ENCODE measurements around the gene LSM3.

Gene LSM3

DNA sequence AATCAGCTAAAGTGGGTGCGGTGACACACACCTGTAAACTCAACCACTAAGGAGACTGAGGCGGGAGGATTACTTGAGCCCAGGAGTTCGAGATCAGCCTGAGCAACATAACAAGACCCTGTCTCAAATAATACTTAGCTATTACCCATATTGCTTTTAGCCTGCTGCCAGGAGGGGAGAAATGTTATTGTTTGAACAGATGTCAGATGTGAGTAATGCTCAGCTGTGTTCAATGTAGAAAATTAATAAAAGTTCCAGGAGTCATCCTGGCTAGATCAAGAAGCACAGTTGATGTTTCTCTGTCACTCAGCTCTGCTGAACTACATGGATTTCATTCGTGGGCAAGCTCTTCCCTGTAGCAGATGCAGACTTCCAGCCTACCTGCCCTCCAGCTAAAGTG lies 22.2 kb downstream of the LSM3 start:
- no peak for DNase-seq (ENCODE audit: low spot score)

DNA sequence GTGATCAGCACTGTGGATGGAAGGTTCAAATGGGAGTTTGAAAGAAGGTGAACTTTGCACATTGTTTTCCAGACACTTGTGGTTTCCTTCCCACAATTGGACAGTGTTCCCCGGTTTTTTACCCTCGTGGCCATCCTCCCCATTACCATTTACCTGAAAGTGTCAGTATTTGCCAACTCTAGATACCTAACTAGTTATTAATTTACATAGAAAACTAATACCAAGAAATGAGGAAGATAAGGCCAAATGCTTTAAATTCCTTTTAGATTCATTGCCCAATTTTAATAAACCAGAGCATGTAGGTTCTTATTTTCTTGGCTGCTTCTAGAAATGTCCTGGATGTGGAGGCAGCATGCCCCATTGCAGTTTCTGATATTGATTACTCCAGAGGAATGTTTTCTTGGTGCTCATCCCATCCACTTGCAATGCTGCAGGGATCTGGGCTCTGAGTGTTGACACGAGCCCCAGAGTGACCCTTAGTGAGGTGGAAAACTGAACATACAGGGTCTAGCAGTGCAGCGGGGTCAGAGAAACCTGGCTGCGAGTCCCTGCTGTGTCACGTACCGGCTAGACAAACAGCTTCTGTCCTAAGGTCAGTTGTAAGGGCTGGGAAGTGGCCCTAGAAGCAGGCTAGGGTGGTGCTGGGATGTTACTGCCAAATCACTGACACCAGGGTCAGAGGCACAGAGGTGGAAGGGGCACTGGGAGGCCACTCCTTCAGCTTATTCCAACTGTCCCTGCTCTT lies 23.5 kb downstream of the LSM3 start:
- DNase-seq (ENCODE audit: low spot score), result no peak

DNA sequence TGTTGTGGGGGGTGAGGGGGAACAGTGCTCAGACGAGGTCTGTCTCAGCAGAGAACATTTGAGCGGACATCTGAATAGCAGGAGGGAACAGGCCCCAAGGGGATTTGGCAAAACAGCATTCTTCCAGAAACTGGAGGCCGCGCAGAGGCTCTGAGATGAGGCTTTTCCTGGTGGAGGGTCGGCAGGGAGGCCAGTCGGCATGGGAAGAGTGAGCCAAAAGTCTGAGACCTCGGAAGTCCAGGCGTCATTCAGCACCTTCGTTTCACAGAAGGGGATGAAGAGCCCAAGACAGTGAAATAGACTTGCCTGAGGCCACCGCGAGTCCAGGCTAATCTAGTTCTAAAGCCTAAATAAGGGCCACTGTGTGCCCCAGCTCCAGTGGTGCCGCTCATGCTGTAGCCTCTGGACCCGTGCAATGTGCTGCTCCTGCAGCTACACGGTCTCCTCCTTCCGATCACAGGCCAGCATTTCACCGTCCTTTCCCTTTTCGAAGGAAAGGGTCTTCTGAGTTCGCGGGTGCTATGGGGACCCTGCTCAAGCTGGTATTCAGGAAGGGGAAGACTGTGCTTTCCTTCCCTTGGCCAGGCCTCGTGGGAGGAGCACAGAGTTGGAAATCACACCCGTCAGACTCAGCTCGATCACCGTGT lies 24.4 kb downstream of the LSM3 start:
- no peak for DNase-seq (ENCODE audit: low spot score)

DNA sequence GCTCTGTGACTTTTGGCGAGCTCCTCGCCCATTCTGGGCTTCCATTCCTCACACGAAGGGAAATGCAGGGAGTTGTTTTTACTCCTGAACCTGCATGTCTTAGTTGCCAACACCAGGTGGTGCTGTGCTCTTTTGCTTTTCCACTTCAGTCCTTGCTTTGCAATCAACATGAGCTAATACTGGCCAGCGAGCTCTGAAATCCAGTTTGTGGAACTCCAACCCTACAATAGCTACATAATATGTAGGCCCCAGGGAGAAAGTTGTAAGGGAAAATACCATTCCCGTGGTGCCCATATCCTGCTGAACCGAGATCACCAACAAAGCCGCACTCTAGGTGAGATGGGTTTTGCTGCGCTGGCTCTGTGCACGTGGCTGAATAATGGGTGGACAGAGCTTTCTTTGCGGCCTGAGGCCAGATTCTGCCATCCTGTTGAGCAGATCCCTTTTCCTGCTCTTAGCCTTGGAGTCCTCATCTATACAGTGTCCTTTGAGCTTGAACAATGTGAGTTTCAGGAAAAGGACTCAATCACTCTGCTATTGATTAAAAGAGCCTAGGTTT lies 25.0 kb downstream of the LSM3 start:
- DNase-seq (ENCODE audit: low spot score), result peak; percentile 51

DNA sequence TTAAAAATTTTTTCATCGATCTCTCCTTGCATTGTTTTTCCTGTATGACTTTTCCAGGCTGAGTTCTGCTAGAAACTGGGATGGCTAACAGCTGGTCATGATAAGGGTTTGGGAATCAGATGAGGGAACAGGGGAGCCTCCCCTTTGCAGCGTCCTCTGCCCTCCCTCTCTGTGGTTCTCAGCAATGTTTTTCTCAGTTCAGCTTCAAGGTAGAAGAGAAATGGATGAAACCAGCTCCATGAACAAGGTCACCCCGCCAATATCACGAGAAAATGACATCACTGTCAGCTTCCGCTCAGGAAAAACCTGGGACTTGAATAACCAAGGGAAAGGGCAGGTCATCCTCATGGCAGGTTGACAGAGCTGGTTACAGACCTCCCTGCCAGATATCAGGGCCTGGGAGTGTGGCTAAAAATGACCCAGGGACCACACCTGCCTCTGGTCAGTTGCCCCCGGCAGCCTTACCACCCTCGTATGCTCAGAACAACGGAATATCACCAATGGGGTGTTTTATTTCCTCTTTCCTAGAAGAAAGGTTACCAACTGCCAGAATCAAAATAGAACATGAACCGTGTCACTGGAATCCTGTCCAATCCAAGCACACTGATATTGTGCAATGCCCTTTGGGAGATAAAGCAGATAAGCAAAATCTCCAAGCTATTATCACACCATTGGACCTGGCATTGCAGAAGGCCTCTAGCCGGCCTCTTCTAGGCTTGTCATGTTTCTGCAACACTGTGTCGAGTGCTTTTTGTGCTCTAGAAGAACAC lies 26.1 kb downstream of the LSM3 start:
- DNase-seq (ENCODE audit: low spot score), result no peak

DNA sequence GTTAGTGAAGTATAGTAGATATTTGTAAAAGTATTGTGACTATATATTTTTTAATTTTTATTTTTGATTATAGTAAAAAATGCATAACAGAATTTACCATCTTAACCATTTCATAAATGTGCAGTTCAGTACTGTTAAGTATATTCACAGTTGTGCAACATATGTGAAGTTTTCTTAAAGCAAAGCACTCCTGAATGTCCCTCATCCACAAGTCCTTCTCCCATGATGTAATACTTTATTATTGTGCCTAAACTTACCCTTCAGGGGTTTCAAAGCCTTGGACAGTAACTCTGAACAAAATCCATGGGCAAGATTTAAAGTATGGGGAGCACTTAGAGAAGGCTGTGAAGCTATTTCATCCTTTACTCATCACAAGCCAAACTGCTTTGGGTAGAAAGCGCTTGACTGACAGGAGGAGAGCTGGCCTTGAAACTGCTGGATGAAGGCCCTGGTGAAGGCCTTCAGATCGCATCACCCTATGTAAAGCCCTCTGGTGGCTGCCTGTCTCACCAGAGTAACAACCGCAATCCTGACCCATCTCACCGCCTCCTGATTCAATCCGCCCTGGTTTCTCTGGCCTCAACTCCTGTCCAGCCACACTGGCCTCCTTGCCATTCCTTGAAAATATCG lies 28.0 kb downstream of the LSM3 start:
- DNase-seq (ENCODE audit: low spot score), result no peak

DNA sequence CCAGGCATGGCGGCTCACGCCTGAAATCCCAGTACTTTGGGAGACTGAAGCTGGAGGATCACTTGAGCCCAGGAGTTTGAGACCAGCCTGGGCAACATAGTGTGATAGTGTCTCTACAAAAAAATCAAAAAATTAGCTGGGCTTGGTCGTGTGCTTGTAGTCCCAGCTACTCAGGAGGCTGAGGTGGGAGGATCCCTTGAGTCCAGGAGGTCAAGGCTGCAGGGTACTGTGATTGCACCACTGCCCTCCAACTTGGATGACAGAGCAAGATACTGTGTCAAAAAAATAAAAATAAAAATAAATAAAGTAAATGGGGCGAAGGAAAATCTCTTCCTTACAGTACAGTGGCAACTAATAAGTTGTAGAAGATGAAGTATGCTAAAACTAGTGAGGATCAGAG lies 29.6 kb downstream of the LSM3 start:
- DNase-seq (ENCODE audit: low spot score), result no peak

DNA sequence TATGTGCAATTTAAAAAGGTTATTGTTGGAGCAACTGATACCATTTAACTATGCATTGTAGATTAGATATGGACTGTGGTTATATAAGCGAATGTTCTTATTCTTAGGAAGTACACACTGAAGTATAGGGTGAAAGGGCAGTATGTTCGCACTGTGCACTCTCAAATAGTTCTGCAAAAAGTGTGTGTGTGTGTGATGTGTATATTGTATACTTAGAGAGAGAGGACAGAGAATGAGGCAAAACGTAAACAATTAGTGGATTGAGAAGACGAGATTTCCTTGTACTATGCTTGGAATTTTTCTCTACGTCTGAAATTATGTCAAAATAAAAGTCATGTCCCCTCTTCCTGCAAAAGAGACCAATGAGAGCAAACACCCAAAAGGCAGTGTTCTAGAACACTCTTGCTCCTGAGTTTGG lies 30.4 kb downstream of the LSM3 start:
- no peak for DNase-seq (ENCODE audit: low spot score)

DNA sequence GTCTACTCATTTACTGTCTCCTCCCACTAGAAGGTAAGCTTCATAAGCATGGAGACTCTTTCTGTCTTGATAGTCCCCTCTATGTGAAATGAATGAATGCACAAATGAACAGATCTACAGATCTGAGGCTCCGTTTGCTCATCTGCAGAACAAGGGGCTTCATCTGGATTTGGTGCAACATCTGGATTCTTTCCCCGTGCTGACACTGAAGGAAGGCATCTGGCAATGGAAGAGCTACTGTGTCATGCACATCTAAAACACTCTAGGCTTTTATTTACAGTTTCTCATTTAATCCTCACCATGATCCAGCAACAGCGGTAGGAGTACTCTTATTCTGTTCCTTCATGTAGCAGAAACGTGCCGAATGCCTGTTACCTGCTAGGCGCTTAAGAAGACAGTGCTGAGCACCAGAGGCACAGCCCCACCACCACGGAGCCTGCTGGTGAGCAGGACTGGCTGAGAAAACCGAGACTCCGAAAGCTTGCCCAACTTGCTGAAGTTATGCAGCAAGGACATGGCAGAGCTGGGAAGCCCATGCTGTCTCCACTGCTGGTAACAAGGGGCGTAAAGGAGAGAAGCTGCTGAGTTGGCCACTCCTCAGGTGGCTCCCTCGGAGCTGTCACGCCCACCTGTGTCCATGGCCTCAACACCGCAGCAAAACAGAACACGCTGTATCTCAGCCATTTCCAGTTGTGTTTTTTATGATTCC lies 31.1 kb downstream of the LSM3 start:
- DNase-seq (ENCODE audit: low spot score), result no peak

DNA sequence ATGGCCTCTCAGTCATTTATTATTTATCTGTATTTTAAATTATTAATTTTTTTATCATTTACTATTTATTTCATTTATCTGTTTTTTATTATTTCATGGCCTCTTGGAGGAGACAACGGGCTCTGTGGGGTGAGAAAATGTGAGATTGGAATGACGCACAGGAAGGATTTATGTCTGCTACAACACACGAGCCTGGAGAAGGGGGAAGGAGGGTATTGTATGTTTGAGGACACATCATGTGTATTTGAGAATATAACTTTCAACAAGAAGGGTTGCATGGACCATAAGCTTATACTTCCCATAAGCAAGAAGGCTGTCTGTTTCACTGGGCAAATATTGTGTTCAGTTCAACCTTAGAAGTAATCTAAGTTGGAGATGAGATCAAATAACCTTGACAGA lies 31.7 kb downstream of the LSM3 start:
- no peak for DNase-seq (ENCODE audit: low spot score)

DNA sequence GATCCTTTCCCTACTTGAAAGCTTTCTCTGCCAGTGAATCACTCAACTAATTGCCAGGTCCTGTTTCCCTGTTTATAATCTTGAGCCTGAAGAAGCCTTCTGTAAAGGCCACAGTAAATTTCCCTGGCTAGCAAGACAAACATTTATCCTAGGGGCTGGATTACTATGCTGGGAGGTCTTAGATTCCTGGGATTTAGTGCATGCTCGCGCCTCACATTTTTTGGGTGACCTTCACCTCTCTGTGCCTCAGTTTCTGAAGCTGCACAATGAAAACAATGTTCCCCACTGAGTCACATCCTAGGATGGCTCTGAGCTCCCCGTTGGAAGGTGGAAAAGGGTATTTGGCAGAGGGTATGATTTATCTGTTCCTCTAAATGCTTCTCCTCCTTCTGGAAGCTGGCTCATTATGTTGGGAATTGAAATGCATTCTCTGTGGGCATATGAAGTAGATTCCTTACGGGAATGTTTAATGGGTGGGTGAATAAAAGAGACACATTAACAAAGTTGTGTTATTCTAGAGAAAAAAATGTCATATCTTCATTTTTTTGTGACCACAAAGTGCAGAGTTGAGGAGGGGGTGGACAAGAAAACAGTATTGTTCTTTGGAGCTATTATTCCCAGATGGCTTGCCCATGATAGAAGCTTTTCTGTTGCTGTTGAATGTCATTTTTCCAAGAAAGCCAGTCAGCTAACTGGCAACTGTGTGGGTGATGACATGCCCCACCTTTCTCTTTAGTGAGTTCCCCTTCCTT lies 32.4 kb downstream of the LSM3 start:
- no peak for DNase-seq (ENCODE audit: low spot score)

DNA sequence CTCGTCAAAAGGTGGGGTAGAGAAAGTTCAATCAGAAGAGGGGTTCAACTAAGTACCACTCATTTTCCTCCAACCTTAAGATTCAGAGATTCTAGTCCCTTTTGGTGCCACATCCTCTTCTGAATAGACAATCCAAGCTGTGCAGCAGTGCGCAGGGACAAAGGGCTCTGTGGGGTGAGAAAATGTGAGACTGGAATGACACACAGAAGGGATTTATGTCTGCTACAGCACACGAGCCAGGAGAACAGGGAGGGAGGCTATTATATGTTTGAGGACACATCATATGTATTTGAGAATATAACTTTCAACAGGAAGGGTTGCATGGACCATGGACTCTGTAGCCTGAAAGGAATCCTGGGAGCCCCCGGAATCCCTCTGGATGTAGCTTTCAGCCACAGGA lies 33.0 kb downstream of the LSM3 start:
- no peak for DNase-seq (ENCODE audit: low spot score)

DNA sequence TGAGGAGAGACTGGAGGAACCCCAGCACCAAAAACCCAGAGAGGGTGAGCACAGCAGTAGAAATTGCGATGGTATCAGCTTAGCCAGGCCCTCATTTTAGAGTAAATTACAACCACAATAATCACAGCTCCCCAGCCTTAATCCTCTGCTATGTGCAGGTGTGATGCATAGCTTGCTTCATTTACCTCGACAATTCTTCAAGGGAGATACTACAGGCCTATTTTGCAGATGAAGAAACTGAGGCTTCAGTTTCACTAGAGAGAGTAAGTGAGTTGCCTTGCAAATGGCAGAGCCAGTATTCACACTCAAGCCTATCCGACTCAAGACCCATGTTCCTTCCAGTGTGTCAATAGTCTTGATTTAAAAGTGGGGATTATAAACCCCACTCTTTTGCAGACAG lies 33.4 kb downstream of the LSM3 start:
- no peak for DNase-seq (ENCODE audit: low spot score)

DNA sequence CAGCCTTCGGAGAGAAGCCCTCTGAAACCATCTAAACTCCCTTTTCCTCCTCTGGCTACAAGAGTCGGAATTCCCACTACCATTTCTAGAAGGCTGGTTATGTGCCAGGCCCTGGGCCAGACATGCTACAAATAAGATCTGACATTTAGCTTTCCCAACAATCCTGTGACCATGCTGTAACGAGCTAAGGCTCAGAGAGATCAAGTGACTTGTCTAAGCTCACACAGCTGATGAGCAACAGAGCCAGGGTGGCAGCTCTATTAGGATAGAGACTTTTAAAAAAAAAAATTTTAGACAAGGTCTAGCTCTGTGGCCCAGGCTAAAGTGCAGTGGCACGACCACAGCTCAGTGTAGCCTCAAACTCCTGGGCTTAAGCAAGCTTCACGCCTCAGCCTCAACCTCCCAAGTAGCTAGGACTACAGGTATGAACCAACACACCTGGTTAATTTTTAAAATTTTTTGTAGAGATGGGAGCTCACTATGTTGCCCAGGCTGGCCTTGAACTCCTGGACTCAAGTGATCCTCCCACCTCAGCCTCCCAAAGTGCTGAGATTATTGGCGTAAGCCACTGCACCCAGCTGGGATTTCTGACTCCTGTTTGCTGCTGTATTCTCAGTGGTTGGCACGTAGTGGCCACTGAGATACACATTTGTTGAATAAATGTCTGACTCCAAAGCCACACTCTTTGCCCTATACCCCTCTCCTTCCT lies 34.6 kb downstream of the LSM3 start:
- no peak for DNase-seq (ENCODE audit: low spot score)

DNA sequence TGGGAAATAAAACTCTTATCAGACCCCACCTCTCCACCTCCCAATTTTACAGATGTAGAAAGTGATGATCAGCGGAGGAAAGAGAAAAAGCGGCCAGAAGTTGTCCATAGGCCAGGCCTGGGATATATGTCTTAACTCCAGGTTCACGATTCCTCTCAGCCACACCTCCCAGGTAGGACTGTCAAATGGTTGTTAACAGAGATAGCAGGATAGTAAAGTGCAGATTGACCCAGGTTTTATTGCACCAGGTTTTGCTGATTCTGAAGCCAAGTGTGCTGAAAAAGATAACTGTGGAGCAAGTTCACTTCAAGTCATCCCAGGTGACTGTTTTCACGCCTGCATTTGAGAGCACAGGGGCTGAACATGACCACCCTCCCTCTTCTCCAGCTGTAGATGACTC lies 36.1 kb downstream of the LSM3 start:
- no peak for DNase-seq (ENCODE audit: low spot score)

DNA sequence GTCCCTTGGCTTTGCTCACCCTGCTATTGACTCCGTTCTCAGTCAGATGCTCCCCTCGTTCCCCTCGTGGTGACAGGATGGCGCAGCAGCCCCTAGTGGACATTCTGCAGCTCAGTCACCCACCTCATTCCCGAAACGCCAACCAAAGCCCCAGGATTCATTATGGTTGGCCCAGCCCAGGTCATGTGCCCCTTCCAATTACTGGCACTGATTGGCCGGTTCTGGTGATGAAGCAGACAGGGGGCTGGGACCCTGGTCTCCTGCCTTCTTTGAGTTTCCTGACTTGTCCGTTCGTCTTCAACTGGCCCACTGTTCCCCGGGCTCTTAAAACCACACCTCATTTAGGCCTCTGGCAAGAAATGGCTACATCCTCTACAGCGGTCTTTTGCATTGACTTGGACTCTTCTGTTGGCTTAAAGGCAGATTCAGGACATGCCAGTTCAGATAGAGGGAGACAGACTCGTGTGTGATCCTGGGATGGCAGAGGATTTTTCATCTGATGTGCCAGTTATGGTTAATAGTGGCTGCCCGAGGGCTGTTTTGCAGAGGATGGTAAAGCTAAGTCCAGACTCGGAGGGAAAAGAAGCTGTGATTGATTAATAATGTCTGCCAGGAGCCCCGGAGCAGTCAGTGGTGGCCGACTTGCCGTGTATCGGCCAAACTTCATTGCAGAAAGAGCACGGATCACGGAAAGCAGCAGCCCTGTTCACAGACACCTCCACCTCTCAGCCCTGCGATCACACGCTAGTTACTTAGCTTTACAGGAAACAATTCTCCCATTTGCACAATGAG lies 37.8 kb downstream of the LSM3 start:
- DNase-seq (ENCODE audit: low spot score), result peak; percentile 14

DNA sequence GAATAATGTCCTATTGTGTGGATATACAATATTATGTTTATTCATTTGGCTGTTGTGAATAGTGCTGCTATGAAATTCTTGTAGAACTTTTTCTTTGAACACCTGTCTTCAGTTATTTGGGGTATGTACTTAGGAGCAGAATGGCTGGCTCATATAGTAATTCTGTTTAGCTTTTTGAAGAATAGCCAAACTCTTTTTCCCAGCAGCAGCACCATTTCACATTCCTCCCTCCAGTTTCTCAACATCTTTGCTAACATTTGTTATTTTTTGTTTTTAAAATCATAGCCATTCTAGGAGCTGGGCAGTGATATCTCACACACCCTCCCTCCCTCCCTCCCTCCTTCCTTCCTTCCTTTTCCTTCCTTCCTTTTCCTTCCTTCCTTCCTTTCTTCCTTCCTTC lies 39.7 kb downstream of the LSM3 start:
- no peak for DNase-seq (ENCODE audit: low spot score)

DNA sequence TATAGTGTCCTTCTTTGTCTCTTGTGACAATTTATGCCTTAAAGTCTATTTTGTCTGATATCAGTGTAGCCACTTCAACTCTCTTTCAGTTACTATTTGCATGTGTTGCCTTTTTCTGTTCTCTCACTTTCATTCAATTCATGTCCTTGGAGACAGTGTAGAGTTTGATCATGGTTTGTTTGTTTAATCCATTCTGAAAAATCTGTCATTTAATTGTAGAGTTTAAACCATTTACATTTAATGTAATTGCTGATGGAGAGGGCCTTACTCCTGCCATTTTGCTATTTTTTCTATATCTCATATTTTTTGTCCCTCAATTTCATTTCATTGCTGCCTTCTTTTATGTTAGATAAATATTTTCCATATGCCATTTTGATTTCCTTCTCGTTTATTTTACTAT lies 42.3 kb downstream of the LSM3 start:
- DNase-seq (ENCODE audit: low spot score), result no peak

DNA sequence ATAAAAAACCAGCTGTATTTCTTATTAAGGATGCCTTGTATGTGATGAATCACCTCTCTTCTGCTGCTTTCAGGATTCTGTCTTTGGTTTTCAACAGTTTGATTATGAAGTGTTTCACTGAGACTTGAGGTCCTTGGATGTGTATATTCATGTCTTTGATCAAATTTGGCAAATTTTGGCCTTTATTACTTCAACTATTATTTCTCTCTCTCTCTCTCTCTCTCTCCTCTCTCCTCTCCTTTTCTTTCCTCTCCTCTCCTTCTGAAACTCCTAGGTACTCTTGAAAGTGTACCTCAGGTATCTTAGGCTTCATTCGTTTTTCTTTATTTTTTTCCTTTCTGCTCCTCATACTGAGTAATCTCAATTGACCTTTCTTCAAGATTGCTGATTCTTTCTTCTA lies 43.3 kb downstream of the LSM3 start:
- no peak for DNase-seq (ENCODE audit: low spot score)

DNA sequence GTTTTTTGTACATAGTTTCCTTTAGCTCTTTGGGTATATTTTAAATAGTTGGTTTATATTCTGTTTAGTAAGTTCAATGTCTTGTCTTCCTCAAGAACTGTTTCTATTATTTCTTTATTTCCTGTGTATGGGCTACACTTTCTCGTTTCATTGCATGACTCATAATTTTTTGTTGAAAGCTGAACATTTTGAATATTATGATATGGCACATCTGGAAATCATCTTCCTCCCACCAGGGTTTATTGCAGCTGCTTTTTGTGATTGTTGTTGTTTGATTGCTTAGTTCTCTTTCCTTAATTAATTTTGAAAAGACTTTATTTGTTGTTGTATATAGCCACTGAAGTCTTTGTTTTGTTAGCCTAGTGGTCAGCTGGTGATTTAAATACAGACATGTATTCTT lies 43.8 kb downstream of the LSM3 start:
- no peak for DNase-seq (ENCODE audit: low spot score)

Data from CD4-positive, alpha-beta T cell treated with Interleukin-2 at 100 ng/mL for 4 hours (primary cell).